Smooth muscle cell (in vitro differentiated cells): ENCODE results near the gene RUFY3. TPM values are rescaled to one million over a fixed set of nuclear protein-coding genes. Genes with fewer than 3 reads are reported as not detected.
"Not testable (repeated sequence)": the region's sequence is repeated elsewhere in the genome, so short reads cannot be mapped to it uniquely, and the experiment has no call there.

Experiments
- DNase-seq: peaks from one replicate; lab custom pipeline; 2025; ENCODE audit not compliant: unreplicated experiment; lab: John Stamatoyannopoulos, UW
- H2AFZ ChIP-seq: fragments of 200-600 bp; sonication (generic); 2 replicates; pipeline ENCODE4 v1.6.0; 2016; ENCODE audit warnings: antibody characterized with exemption, low read depth, mild to moderate bottlenecking
- H3F3A ChIP-seq: fragments of 200-600 bp; sonication (generic); 2 replicates; pipeline ENCODE4 v1.6.0; 2017; ENCODE audit warnings: antibody characterized with exemption, low read depth
- H3K27ac ChIP-seq: fragments of 200-600 bp; sonication (generic); 2 replicates; pipeline ENCODE4 v1.5.1; 2016; ENCODE audit warnings: low read depth, mild to moderate bottlenecking
- H3K27me3 ChIP-seq: fragments of 200-600 bp; sonication (generic); 2 replicates; pipeline ENCODE4 v1.6.1; 2016; ENCODE audit warnings: low read depth, mild to moderate bottlenecking
- H3K36me3 ChIP-seq: fragments of 200-600 bp; sonication (generic); 2 replicates; pipeline ENCODE4 v1.5.1; 2016; ENCODE audit warnings: low read depth
- H3K4me1 ChIP-seq: fragments of 200-600 bp; sonication (generic); 2 replicates; pipeline ENCODE4 v1.5.1; 2016; ENCODE audit warnings: low read depth
- H3K4me2 ChIP-seq: fragments of 200-600 bp; sonication (generic); 2 replicates; pipeline ENCODE4 v1.6.0; 2016; ENCODE audit warnings: mild to moderate bottlenecking
- H3K4me3 ChIP-seq: fragments of 200-600 bp; sonication (generic); 2 replicates; pipeline ENCODE4 v1.5.1; 2016; ENCODE audit warnings: mild to moderate bottlenecking
- H3K79me2 ChIP-seq: fragments of 200-600 bp; sonication (generic); 2 replicates; pipeline ENCODE4 v1.6.0; 2016; ENCODE audit warnings: low read depth, mild to moderate bottlenecking
- H3K9ac ChIP-seq: fragments of 200-600 bp; sonication (generic); 2 replicates; pipeline ENCODE4 v1.6.0; 2016; ENCODE audit warnings: low read depth
- H3K9me3 ChIP-seq: fragments of 200-600 bp; sonication (generic); replicated peaks from 2 replicates; pipeline ENCODE4 v1.5.1; 2016; ENCODE audit warnings: low read depth
- H4K20me1 ChIP-seq: fragments of 200-600 bp; sonication (generic); 2 replicates; pipeline ENCODE4 v1.6.0; 2016; ENCODE audit warnings: low read depth
- WGBS: methylation state at CpG from one replicate; pipeline ENCODE4 v1.1.7; 2016; ENCODE audit warnings: low lambda C conversion rate; 5-methylcytosine and 5-hydroxymethylcytosine counted together
- polyA plus RNA-seq: library from polyadenylated mRNA; unstranded; fragments of >200 nt; fragmentation: Nextera tagmentation; extraction: Ambion mirVana; gene quantifications from 2 replicates; pipeline ENCODE4 v1.2.1, GENCODE V29; 2016
- total RNA-seq: library from RNA; depleted of rRNA; stranded (reverse); fragments of >200 nt; gene quantifications from 2 replicates; pipeline ENCODE4 v1.2.3, GENCODE V29; 2014
- TF ChIP-seq, protein P1 (sequence below): fragments of 200-600 bp; sonication (generic); IDR thresholded peaks from 2 replicates; pipeline ENCODE4 v1.5.1; 2017; ENCODE audit warnings: borderline replicate concordance, mild to moderate bottlenecking, antibody characterized with exemption; ENCODE audit not compliant: insufficient read depth, poor library complexity, severe bottlenecking

Gene RUFY3
- total and polyA plus RNA-seq, 2 experiments from 2014 or later: 22.2 to 49.2 TPM

GRCh38 chr4:70765368-70765767, 43.6 kb downstream of the RUFY3 start:
- H4K20me1 ChIP-seq: peaks cover 9% of the 10 kb centered on the region

GRCh38 chr4:70768301-70768948, 46.7 kb downstream of the RUFY3 start:
- Histone ChIP-seq H3K9ac (no peak overlapping the region), H3K4me1 (no peaks in the 10 kb centered on the region), H3K27ac (no peak overlapping the region), H3K4me2 (no peak overlapping the region), H3K4me3 (no peak overlapping the region), H4K20me1 (no peaks in the 10 kb centered on the region), H3K27me3 (no peaks in the 10 kb centered on the region), H3K36me3 (peaks cover 6% of the 10 kb centered on the region), H3F3A (no peaks in the 10 kb centered on the region), H3K79me2 (peaks cover 6% of the 10 kb centered on the region), H2AFZ (no peak overlapping the region), H3K9me3 (no peaks in the 10 kb centered on the region)
- TF ChIP-seq, protein P1, sequence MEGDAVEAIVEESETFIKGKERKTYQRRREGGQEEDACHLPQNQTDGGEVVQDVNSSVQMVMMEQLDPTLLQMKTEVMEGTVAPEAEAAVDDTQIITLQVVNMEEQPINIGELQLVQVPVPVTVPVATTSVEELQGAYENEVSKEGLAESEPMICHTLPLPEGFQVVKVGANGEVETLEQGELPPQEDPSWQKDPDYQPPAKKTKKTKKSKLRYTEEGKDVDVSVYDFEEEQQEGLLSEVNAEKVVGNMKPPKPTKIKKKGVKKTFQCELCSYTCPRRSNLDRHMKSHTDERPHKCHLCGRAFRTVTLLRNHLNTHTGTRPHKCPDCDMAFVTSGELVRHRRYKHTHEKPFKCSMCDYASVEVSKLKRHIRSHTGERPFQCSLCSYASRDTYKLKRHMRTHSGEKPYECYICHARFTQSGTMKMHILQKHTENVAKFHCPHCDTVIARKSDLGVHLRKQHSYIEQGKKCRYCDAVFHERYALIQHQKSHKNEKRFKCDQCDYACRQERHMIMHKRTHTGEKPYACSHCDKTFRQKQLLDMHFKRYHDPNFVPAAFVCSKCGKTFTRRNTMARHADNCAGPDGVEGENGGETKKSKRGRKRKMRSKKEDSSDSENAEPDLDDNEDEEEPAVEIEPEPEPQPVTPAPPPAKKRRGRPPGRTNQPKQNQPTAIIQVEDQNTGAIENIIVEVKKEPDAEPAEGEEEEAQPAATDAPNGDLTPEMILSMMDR: no peak
- WGBS: 91% methylated on average over 3 of the region's 3 CpGs
- DNase-seq: no peak

More at GRCh38 chr4:70765368-70765767, 43.6 kb downstream of the RUFY3 start:
- Histone ChIP-seq H3K4me2 (no peak overlapping the region), H3K9ac (no peak overlapping the region), H3K79me2 (peaks cover 12% of the 10 kb centered on the region), H3K4me3 (no peak overlapping the region), H3K4me1 (no peaks in the 10 kb centered on the region), H3K36me3 (peaks cover 6% of the 10 kb centered on the region), H2AFZ (no peak overlapping the region), H3K27ac (no peak overlapping the region), H3K27me3 (no peaks in the 10 kb centered on the region), H3F3A (no peaks in the 10 kb centered on the region), H3K9me3 (no peaks in the 10 kb centered on the region)
- no peak for DNase-seq
- TF ChIP-seq, protein P1: no peak
- 97% methylated on average over 1 of the region's 1 CpG for WGBS

DNA sequence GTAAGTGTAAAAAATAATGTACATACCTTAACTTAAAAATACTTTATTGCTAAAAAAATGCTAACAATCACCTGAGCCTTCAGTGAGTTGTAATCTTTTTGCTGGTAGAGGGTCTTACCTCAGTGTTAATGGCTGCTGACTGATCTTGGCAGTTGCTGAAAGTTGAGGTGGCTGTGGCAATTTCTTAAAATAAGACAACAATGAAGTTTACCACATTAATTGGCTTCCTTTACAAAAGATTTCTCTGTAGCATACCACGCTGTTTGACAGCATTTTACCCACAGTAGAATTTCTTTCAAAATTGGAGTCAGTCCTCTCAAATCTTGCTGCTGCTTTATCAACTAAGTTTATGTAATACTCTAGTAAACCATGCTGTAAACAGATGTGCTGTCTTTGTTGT, 47.6 kb downstream of the RUFY3 start:
- H4K20me1 ChIP-seq, H2AFZ ChIP-seq, H3K4me3 ChIP-seq, H3K27ac ChIP-seq, DNase-seq, H3K9me3 ChIP-seq, H3F3A ChIP-seq, H3K36me3 ChIP-seq, H3K4me1 ChIP-seq, H3K79me2 ChIP-seq, H3K9ac ChIP-seq, H3K27me3 ChIP-seq, H3K4me2 ChIP-seq: not testable (repeated sequence)
- WGBS: 96% methylated on average over 1 of the region's 1 CpG

DNA sequence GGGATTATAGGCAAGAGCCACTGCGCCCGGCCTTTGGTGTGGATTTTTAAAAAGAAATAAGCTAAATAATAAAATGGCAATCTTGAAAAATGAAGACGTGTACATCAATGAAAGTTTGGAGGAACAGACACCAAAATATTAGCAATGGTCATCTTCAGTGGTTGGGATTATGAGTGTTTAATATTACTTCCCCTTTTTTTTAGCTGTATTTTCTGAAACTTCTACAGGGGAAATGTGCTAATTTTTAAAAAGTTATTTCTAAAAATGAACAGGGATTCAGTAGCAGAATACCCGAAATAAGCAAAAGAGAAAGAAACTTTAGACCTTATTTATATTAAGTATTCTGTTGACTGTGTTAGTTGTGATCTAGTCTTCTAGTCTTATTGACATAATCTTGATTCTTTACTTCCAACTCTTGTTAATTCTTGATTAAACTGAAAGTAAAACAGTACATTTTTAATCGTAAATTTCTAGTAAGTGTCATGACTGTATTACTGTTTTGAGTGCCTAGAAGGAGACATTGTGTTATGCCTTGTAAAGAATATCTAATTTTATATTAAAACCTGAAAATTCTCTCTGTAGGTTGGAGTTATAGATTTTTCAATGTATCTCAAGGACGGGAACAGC, 51.3 kb downstream of the RUFY3 start:
- TF ChIP-seq, protein P1: no peak
- H3K9ac ChIP-seq: no peak overlapping the region
- no peaks in the 10 kb centered on the region for H3K4me1 ChIP-seq
- H3K27ac ChIP-seq: no peak overlapping the region
- H3K79me2 ChIP-seq: no peaks in the 10 kb centered on the region
- H2AFZ ChIP-seq: no peak overlapping the region
- H4K20me1 ChIP-seq: no peaks in the 10 kb centered on the region
- no peaks in the 10 kb centered on the region for H3K27me3 ChIP-seq
- DNase-seq: no peak
- no peaks in the 10 kb centered on the region for H3K9me3 ChIP-seq
- no peak overlapping the region for H3K4me3 ChIP-seq
- peaks cover 6% of the 10 kb centered on the region for H3K36me3 ChIP-seq
- WGBS: over 99% methylated on average over 6 of the region's 6 CpGs
- no peaks in the 10 kb centered on the region for H3F3A ChIP-seq
- no peak overlapping the region for H3K4me2 ChIP-seq
